ENCODE measurements around the gene PIP5K1B. TPM values are rescaled to one million over a fixed set of nuclear protein-coding genes. Genes with fewer than 3 reads are reported as not detected.

The PIP5K1B gene
- total RNA-seq, 4 donors from 2014 or later, result 1.2 to 2.6 (median 2.0) TPM

- peaks cover 0 to 4% of the 10 kb centered on the region in 2 donors for H3K4me1 ChIP-seq
- no peak for TF ChIP-seq POLR2A (IDR thresholded peaks at IDR 0.05)
- TF ChIP-seq CTCF (IDR thresholded peaks at IDR 0.05 in 4 of 5, conservative IDR thresholded peaks at IDR 0.05 in 1 of 5), result no peak
- intact Hi-C loops (cut with DNase I; ENCODE audit: low total_unique reads) (no loop called here), in situ Hi-C loops (cut with MboI; ENCODE audit: low sequenced_read_pairs in 4 of 4) (no loop called here)
- no peak overlapping the region for H3K4me3 ChIP-seq
- H3K9me3 ChIP-seq, result no peaks in the 10 kb centered on the region
- H3K36me3 ChIP-seq, result no peaks in the 10 kb centered on the region
- H3K27me3 ChIP-seq, result no peaks in the 10 kb centered on the region
- DNase-seq (no peak), ATAC-seq (no peak)
- no peak overlapping the region for H3K27ac ChIP-seq
Observed at GRCh38 chr9:68941780-68942459, 236.9 kb downstream of the PIP5K1B start.

DNA sequence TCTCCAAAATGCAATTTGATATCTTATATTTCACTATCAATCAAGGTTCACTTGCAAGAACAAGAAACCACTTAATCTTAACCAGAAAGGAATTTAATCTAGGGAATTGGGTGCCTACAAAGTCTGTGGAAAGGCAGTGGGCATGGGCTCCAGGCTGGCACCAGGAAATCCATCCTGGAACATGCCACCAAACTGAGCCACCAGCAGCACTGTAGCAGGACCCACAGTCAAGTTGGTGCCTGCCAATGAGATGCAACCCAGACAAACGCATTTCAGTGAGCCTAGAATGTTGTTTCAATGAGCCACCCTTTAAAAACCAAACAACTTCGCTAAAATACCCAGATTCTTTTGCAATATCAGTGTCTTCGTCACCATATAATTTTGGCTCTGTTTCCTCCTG, 237.8 kb downstream of the PIP5K1B start:
- H3K9me3 ChIP-seq, result no peaks in the 10 kb centered on the region
- TF ChIP-seq CTCF (IDR thresholded peaks at IDR 0.05 in 4 of 5, conservative IDR thresholded peaks at IDR 0.05 in 1 of 5) (no peak), POLR2A (IDR thresholded peaks at IDR 0.05) (no peak)
- H3K36me3 ChIP-seq, result no peaks in the 10 kb centered on the region
- no peak for DNase-seq
- H3K4me3 ChIP-seq, result no peak overlapping the region
- H3K27me3 ChIP-seq, result no peaks in the 10 kb centered on the region
- H3K4me1 ChIP-seq, result peaks cover 0 to 4% of the 10 kb centered on the region in 2 donors
- no peak for ATAC-seq
- no peak overlapping the region for H3K27ac ChIP-seq
- in situ Hi-C loops (cut with MboI; ENCODE audit: low sequenced_read_pairs in 4 of 4) (no loop called here), intact Hi-C loops (cut with DNase I; ENCODE audit: low total_unique reads) (no loop called here)

DNA sequence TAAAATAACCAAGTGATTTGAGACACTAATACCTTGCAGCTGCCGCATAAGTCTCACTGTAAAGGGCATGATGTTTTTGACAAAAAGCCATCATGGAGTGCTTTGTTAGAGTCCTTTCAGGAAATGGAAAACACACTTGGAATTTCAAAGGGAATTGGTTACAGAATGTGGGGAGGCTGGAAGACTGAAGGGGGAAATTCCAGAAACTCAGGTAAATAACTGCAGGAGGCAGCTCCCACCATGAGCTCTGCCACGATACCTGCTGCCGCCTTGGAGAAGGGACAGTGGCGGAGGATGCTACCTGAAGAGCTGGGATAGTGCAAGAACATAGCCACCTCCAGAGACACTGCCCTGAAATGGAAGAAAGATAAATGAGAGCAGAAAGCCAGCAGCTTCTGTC, 242.0 kb downstream of the PIP5K1B start:
- Histone ChIP-seq H3K4me3 (no peak overlapping the region), H3K36me3 (no peaks in the 10 kb centered on the region), H3K4me1 (no peaks in the 10 kb centered on the region), H3K27me3 (no peaks in the 10 kb centered on the region), H3K27ac (no peak overlapping the region), H3K9me3 (no peaks in the 10 kb centered on the region)
- ATAC-seq (no peak), DNase-seq (no peak)
- TF ChIP-seq POLR2A (IDR thresholded peaks at IDR 0.05), result no peak
- intact Hi-C loops (cut with DNase I; ENCODE audit: low total_unique reads) (no loop called here), in situ Hi-C loops (cut with MboI; ENCODE audit: low sequenced_read_pairs in 4 of 4) (no loop called here)

DNA sequence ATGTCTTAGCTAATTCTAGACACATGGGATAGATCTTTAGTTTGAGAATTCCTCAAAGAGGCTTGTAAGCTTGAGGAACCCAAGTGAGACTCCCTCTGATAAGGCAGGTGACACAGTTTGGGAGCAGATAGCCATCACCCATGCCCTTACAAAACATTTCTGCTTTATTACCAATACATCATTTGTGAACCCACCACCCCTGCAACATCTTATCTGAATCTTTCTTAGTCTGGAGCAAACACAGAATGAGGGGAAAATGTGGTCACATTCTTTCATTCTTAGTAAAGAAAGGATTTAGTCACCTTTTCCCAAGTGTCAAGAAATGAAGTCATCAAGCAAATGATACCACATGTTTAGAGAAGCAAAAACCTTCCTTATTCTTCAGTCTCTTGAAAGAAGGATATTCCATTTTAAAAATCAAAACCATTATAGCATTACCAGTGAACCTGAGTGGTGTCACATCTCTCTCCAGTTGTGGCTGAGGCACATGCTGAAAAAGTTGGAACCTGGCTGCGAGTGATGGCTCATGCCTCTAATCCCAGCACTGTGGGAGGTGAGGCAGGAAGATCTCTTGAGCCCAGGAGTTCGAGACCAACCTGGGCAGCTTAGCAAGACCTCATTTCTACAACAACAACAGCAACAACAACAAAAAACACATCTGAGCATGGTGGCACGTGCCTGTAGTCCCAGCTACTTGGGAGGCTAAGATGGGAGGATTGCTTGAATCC, 243.0 kb downstream of the PIP5K1B start:
- ATAC-seq (no peak), DNase-seq (no peak)
- no peaks in the 10 kb centered on the region for H3K4me1 ChIP-seq
- H3K4me3 ChIP-seq, result no peak overlapping the region
- in situ Hi-C loops (cut with MboI; ENCODE audit: low sequenced_read_pairs in 4 of 4), result no loop called here
- intact Hi-C loops (cut with DNase I; ENCODE audit: low total_unique reads), result no loop called here
- no peak overlapping the region for H3K27ac ChIP-seq
- H3K36me3 ChIP-seq, result no peaks in the 10 kb centered on the region
- H3K9me3 ChIP-seq, result no peaks in the 10 kb centered on the region
- TF ChIP-seq POLR2A (IDR thresholded peaks at IDR 0.05) (no peak), CTCF (IDR thresholded peaks at IDR 0.05 in 4 of 5, conservative IDR thresholded peaks at IDR 0.05 in 1 of 5) (no peak)
- H3K27me3 ChIP-seq, result no peaks in the 10 kb centered on the region

GRCh38 chr9:68949271-68950000, 244.4 kb downstream of the PIP5K1B start:
- no peaks in the 10 kb centered on the region for H3K36me3 ChIP-seq
- no peak for DNase-seq
- TF ChIP-seq CTCF (IDR thresholded peaks at IDR 0.05 in 4 of 5, conservative IDR thresholded peaks at IDR 0.05 in 1 of 5), result peak in 2 of 5 experiments; percentile 25 to 40
- TF ChIP-seq POLR2A (IDR thresholded peaks at IDR 0.05), result no peak
- no peak for ATAC-seq
- peak overlapping the region in 2 of 4 donors; percentile 7 to 27 for H3K4me3 ChIP-seq
- no peaks in the 10 kb centered on the region for H3K27me3 ChIP-seq
- peaks cover 0 to 3% of the 10 kb centered on the region in 2 donors for H3K4me1 ChIP-seq
- no peaks in the 10 kb centered on the region for H3K9me3 ChIP-seq
- in situ Hi-C loops (cut with MboI; ENCODE audit: low sequenced_read_pairs in 4 of 4), result no loop called here
- H3K27ac ChIP-seq, result no peak overlapping the region
- intact Hi-C loops (cut with DNase I; ENCODE audit: low total_unique reads), result no loop called here
